ENCODE measurements around the gene COX17.

GRCh38 chr3:119697394-119697793, 20.2 kb upstream of the COX17 start:
- TF ChIP-seq CTCF (optimal IDR thresholded peaks at IDR 0.05 in 1 of 3, IDR thresholded peaks at IDR 0.05 in 1 of 3, conservative IDR thresholded peaks at IDR 0.05 in 1 of 3; ENCODE audit: extremely low read depth in 1 of 3, insufficient read depth in 2 of 3, low read length in 3 of 3): no peak
- no peak for TF ChIP-seq EZH2 (IDR thresholded peaks at IDR 0.05; ENCODE audit: low read length)

All from keratinocyte (primary cell).